Stimulated activated CD4-positive, alpha-beta T cell treated with anti-CD3 and anti-CD28 coated beads, Interleukin-1b, Interleukin-23, amount 100 ng/mL, for 48 hours (primary cell): ENCODE data around the gene GALM.
"Not testable (repeated sequence)": the region's sequence is repeated elsewhere in the genome, so short reads cannot be mapped to it uniquely, and the experiment has no call there.

ENCODE experiments used
- DNase-seq: peaks from one replicate; pipeline ENCODE4 v3.0.0-alpha.2; 2020

GALM gene

GRCh38 chr2:38665854-38666555, at the start of gene GALM:
GALM (plus strand) TSS chr2:38666114; CDS start chr2:38666162, 48 bp downstream.
- DNase-seq: peak; percentile 57

GRCh38 chr2:38617301-38617700, 48.6 kb upstream of the GALM start:
- DNase-seq: no peak

GRCh38 chr2:38619458-38620164, 46.3 kb upstream of the GALM start:
- DNase-seq: no peak

- no peak for DNase-seq
Observed at GRCh38 chr2:38620282-38620977, 45.5 kb upstream of the GALM start.

GRCh38 chr2:38621018-38621417, 44.9 kb upstream of the GALM start:
- DNase-seq: no peak

- DNase-seq: no peak
Observed at GRCh38 chr2:38622210-38622609, 43.7 kb upstream of the GALM start.

GRCh38 chr2:38626326-38627035, 39.4 kb upstream of the GALM start:
- no peak for DNase-seq

- DNase-seq: no peak
Observed at GRCh38 chr2:38627391-38627790, 38.5 kb upstream of the GALM start.

GRCh38 chr2:38629684-38630083, 36.2 kb upstream of the GALM start:
- no peak for DNase-seq

GRCh38 chr2:38631976-38632375, 33.9 kb upstream of the GALM start:
- DNase-seq: no peak

GRCh38 chr2:38632980-38633379, 32.9 kb upstream of the GALM start:
- no peak for DNase-seq

- DNase-seq: no peak
Observed at GRCh38 chr2:38633895-38634294, 32.0 kb upstream of the GALM start.

GRCh38 chr2:38634684-38635083, 31.2 kb upstream of the GALM start:
- no peak for DNase-seq

- no peak for DNase-seq
Observed at GRCh38 chr2:38635139-38635538, 30.8 kb upstream of the GALM start.

GRCh38 chr2:38636069-38636468, 29.8 kb upstream of the GALM start:
- no peak for DNase-seq

GRCh38 chr2:38642373-38643017, 23.4 kb upstream of the GALM start:
- DNase-seq: not testable (repeated sequence)

- no peak for DNase-seq
Observed at GRCh38 chr2:38643021-38643671, 22.8 kb upstream of the GALM start.

- not testable (repeated sequence) for DNase-seq
Observed at GRCh38 chr2:38643683-38644511, 22.0 kb upstream of the GALM start.

- no peak for DNase-seq
Observed at GRCh38 chr2:38648107-38648761, 17.7 kb upstream of the GALM start.

GRCh38 chr2:38649176-38649728, 16.7 kb upstream of the GALM start:
- no peak for DNase-seq
